Measurements from ENCODE around the gene GALNT2.

GRCh38 chr1:230173187-230173975, 106.3 kb downstream of the GALNT2 start:
- no peak for TF ChIP-seq POLR2A (IDR thresholded peaks at IDR 0.05; ENCODE audit: low read length)
- no peak for TF ChIP-seq GATA1 (IDR thresholded peaks at IDR 0.05; ENCODE audit: low read depth, low read length)
